Measurements from ENCODE around the gene PYGM.

The PYGM gene

DNA sequence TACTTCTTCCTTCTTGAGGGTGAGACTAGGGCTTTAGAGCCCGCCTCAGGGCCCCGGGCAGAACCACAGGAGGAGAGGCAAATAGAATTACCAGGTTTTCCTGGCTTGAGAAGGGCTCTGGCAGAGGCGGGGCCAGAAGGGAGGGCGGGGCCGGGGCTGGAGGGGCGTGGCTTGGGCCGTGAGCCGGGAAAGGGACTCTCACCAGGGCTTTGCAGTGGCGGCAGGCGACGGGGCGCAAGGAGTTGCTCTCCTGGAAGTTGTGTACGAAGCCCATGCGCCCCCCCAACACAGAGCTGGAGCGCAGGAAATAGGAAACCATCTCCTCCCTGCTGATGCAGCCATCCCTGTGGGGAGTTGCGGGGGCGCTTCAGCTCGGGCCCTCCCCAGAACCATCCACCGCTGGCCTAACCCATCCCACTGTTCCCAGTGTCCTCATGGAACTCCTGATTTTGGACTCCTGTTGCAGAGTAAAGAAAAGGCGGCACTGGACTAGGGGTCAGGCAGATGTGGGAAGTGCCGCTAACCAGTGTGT, 29.9 kb downstream of the PYGM start:
- peak in 1 of 2 donors; percentile 51 for DNase-seq

DNA sequence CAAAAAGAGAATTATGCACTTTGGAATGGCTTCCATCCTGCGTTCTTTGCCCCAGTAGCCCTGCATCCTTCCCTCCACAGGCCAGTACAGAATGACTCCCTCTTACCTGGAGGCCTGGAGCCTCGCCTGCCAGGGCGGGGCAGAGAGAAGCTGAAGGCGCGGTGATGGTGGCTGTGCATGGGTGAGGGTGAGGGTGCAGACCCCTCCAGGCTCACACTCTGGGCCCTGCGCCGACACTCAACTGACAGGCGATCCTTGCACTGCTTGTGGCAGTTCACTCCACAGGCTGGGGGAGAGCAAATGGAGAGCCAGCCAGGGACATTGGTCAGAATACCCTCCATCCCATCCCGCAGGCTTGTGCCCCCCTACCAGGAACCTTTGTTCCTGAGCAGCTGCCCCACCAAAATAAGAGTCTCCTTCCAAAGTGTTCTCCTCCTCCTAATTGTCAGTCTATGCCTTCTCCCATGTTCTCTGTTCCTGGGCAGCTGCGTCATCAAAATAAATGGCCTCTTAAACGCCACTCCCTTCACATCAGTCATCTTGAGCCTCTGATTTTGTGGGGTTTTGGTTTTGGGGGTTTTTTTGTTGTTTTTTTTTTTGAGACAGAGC, 30.9 kb downstream of the PYGM start:
- DNase-seq: no peak

DNA sequence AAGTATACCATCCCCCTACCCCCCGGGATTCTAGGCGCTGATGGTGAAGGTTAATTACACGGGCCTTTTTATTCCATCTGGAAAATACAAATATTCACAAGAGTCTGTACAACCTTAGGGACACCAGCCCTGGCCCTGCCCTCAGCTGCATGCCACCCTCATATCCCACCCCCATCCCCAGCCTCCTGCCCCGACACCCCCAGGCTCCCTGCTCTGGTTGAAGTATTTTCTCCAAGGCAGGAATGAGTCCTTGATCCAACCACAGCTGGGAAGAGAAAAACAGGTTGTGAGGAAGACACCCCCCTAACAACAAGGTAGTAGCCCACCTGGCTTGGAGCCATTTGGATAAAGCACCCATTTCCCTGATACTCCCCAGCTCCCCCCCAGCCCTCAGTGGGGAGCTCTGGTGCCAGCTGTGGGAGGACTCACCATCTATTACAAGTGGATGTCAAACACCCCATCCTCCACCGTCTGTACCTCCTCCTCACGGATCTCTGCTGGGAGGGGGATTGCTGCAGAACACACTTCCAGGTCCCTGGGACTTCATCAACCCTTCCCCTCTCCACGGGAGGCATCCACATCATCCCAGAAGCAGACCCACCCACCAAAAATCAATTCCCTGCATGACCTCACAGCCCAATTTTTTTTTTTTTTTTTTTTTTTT, 32.8 kb downstream of the PYGM start:
- no peak for DNase-seq

DNA sequence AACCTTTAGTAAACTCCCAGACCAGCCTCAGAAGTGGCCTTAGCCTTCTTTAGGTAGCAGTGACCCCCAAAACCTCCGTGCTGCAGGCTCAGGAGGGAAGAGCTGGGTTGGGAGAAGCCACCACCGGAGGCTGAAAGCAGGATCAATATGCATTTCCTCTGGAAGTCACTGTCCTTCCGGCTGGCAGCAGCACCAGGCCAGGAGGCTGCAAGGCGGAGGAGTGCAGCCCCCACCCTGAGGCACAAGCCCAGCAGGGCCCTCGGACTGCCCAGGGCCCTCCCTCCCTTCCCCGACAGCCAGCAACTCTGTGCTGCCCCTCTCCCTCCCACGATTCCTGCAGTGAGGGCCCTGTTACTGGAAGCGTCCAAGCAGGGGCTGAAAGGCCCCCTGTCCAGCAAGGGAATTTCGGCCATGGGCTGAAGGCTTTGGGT, 33.5 kb downstream of the PYGM start:
- DNase-seq: no peak

DNA sequence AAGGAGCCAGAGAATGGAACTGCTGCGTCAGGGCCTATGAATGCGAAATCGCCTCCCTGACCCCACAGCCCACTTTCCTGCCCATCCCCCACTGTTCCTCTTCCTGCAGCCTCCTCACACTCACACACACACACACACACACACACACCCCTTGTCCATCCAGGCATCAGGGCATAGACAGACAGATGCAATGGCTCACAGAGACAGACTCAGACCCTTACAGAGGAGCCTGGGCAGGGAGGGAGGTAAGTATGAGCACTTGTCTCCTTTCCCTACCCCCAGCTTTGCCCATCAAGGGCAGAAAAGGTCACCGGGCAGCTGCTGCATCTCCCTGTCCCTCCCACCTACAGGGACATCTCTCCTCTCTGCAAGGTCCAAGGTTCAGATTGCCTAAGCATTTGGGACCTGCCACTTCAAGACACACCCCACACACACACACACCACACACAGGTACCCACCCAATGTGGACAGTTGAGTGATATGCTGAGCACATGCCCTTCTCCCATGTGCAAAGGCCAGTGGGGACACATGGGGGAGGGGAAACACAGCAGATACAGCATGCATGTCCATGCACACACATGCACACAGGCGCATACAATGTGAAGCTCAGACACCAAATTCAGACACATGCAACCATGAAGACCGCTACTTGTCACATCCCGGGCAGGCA, 34.8 kb downstream of the PYGM start:
- DNase-seq: no peak

DNA sequence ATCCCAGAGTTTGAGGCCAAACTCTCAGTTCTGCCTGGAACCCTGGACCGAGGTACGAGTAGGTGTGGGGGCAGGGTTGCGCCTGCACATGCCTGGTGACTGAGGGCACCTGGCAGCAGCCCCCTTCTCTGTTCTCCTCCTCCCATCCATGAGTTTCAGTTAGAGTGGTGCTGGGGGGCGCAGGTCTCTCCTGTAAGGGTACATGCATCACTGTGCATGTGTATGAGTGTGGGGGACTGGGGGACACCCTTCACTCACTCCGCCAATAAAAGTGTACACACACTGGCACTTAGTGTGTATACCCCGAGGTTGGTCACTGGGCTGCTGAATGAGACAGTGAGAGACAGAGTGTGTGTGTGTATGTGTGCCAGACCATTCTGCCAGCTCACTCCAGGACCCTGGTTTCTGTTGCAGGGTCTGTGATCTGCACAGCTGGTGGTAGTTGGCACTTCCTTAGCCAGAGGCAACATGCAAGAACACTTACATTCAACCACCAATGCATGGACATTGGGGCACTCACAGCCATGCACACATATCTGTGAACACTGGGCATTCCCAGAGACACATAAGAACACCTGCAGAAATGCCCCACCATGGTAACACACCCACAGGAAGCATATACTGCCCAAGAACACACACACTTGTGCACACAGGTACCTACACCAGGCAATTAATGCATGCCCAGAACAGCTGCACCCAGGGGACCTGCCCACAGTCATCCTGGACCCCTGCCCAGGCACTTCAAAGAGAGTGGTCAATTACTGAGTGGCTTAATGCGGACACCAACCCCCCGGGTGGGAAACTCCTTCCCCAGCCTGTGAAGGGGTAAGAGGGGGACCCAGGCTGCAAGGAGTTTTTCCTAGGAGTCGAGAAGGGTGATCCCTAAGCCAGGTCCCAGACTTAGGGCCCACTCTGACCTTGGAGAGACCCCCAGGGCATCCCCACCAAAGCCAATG, 35.6 kb downstream of the PYGM start:
- DNase-seq: no peak

DNA sequence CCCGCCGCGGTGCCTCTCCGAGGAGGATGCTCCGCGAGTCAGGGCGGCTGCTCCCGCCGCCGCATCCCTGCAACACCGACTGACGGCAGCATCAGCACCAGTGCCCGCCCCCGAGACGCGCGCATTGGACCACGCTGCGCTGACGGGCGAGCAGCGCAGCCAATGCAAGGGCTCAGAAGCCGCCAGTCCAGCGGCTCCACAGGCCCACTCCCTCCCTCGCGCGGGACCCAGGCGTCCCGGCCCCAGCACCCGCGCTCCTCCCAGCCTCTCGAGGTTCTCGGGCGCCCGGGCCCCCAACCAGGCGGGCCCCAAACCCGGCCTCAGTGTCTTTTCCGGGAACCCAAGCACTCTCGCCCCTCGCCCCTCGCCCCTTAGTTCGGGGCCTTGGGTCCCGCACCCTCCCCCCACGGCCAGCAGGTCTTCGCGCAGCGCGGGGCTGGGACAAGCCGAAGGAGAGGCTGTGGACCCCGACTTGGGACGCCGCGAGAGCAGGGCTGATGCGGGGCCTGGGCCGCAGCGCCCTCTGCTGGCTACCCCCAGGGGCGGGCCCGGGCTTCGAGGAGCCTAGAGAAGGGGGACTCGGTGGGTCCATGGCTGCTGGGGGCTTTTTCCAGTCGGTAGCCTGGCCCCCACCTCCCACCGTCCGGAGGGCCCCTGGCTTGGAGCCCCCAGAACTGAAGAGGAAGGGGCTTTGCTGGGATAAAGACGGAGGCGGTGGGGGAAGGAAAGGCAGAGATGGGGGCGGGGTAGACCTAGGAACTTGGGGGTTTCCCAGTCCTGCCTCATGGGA, 36.5 kb downstream of the PYGM start, which contains the start of gene NRXN2:
Gene NRXN2 (minus strand): TSS at position 81 of the 790 bp plus-strand sequence. CDS start 9,498 bp downstream, outside the sequence.
- DNase-seq: peak; percentile 87 to 91

DNA sequence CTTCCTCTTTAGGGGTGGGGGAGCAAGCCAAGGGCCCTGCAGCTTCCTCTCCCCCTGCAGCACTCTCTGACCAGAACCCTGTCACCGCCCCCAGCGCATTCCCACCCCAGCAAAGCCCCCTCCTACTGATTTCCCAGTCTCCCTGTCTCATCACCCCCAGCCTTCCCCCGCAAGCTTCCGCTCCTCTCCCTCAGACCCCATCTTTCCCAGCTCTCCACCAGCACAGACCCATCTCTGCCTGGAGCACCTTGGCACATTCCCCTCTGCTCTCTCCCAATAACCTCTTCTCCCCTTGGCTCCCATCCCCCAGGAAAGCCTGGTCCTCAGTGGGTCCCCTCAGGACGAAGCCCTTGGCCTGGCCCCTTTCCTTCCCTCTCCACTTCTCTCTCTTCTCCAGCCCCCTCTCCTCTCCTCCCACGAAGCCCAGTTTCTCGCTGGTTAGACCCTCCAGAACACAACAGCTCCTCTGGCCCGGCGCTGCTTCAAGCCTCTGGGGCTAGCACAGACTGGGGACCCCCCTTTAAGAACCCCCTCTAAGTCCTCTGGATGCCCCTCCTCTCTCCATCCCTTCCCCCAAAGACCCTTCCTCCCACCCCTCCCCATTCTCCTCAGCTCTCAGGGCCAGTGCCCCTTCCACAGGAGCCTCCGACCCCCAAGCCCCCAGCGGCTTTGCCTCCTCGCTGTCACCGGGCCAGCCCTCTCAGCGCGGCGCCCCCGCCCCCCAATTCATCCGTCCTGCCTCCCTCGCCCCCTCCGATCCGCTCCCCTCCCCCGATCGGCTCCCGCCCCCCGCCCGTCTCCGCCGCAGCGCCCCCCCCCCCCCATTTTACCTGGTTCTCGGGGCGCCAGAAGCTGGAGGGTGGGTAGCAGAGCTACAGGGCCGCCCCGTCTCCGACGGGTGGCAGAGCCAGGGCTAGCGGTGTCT, 37.4 kb downstream of the PYGM start:
- no peak for DNase-seq

DNA sequence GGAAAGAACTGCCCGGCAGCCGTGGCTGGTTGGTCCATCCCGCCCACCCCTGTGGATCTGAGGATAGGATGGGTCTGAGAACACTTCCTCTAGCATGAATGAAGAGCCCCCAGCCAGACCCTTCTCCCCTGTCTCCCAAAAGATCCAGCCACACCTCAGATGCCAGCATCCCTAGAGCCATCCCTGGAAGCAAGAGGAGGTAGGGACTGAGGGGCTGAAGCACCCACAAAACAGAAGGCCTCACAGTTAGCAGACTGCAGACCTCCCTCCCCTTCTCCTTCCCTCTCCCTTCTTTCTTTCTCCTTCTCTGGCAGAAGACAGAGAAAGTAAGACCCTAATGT, 38.4 kb downstream of the PYGM start:
- DNase-seq: no peak

DNA sequence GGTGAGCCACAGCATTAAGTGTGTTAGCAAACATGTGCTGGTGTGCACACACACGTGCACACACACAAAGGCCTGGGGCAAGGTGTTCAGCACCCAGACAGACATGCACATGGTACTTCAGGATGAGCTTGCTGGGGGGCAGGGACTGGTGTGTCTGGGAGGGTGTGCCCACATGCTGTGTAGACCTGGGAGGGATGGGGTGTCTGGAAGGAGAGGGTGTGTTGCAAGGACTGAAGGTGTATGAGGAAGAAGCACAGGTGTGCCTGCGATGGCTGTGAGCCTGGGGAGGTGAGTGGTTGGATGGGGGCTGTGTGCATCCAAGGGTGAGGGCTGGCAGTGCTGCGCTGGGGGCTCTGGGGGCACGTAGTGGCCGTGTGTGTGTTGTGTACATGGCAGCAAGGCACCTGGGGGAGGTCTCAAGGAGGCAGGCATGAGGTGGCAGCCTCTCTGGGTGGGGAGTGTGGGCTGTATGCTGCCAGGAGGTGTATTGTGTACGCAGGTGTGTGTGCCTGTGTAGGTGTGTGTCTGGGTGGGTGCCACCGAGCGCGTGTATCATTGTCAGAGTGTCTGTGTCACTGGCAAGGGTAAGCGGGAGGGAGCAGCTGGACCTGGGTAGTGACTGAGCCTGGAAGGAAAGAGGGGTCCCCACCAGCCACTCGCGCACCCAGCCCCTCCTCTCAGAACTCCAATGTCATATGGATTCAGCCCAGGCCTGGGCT, 39.0 kb downstream of the PYGM start:
- no peak for DNase-seq

DNA sequence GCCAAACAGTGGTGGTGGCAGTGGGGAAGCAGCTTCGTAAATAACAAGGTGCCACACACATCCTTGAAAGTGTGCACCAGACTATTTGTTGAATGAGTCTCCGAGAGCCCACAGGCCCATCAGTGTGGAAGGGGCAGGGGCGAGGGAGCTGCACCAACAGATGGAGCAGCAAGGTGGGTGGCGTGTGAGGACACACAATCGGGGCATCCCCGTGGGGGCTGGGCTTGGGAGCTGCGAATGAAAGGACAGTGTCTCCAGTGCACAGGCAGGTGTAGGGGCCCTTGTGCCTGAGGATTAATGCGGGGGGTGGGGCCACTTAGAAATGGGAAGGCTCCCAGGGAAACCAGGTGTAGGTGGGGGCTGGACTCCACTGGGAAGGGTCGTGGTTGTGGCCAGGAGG, 39.6 kb downstream of the PYGM start:
- DNase-seq: no peak

DNA sequence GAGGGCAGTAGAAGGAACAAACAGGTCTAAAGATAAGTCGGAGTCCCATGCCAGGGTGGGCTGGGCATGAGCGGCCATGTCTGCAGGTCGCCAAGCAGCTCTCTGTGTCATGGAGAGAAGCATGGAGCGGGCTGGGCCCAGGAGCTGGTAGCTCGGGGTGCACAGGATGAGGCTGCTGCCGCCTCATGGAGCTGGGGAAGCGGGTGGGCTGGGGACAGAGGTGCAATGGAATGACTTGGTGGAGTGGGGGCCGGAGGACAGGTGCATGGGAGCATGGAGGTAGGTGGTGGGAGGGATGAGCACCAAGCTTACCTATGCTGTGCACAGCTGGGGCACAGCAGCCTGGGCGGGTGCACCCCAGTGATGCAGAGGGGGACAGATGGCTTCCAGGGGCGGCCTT, 40.4 kb downstream of the PYGM start:
- DNase-seq: no peak

DNA sequence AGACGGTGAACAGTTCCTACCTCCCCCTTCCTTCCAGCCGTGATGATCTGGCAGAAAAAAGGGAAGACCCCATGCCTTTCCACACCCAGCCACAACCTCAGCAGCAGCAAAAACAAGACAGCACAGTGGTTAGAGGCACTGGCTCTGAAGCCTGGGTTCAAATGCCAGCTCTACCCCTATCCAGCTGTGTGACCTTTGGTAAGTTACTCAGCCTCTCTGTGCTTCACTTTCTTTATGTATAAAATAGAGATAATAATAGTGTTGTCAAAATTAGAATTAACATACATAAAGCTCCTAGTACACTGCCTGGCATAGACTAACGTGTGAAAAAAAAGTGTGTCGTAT, 41.0 kb downstream of the PYGM start:
- DNase-seq: no peak

DNA sequence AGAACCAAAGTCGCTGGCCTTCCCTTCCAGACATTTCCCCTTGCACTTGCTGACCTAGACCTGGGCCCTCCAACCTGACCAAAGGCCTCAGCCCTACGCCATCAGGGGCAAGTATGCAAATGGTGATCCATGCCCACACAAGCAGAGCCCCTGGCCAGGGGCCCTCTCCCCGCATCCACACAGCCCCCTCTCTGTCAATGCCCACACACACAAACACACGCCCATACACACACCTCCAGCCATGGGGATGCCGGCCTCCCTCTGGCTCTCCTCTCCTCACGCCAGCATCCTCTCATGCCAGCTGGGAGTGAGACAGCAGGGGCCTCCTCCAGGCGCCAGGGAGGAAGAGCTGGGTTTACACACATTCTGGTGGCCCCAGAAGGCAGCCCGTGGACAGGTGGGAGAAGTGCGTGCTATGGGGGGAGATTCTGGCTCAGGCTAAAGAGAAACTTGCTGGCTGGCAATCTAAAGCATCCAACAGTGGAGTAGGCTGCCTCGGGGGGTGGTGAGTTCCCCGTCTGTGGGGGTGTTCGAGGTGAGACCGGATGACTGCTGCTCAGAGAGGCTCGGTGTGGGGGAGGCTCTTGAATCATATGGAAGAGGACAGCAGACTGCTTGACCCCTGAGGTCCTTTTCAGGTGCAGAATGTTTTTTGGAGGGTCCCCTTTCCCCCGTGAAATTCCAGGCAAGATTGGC, 41.5 kb downstream of the PYGM start:
- no peak for DNase-seq

DNA sequence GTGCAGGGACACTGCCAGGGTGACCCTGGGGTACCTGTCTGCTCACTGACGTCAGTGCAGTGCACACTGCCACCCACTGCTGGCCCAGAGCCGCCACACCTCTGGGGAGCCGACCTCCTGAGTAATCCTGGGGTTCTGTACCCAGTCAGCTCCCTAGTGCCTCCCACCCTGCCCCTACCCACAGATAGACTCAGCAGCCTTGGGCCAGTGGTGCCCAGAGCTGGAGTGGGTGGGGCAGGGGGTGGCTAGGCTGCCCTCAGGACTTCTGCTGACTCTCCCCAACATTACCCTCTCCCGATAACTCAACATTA, 42.6 kb downstream of the PYGM start:
- DNase-seq: no peak

DNA sequence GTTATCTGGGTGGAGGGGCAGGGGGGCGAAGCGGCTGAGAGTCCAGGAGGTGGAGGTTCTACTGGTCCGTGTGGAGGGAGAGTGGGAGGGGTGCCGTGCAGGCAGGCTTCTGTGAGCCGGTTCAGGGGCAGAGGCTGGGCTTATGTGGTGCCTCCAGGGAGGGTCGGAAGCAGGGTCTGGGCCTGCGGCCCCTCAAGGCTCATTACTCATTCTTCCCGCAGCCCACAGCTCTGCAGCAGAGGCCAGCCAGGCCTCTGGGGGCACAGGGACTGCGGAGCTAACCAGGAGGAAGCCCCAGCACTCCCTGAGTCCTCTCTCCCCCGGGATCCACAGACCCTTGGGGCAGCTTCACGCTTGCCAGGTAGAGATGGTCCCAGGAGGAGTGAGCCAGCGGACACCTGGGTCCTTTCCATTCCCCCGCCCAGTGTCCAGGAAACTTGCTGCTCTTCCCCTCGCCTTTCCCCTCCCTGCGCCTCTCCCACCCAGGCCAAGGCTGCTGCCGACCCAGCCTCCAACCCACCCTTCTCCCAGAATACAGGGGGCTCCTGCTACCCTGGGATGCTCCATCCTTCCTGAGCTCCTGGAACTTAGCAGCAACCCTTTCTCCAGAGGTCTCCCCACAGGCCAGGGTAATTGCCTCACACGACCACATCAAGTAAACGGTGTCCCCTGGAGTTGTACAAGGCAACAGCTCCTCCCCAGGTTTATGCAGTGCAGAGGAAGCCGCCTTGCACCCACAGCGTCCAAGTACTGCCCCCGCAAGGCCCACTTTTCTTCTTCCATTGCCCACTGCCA, 43.1 kb downstream of the PYGM start:
- no peak for DNase-seq

DNA sequence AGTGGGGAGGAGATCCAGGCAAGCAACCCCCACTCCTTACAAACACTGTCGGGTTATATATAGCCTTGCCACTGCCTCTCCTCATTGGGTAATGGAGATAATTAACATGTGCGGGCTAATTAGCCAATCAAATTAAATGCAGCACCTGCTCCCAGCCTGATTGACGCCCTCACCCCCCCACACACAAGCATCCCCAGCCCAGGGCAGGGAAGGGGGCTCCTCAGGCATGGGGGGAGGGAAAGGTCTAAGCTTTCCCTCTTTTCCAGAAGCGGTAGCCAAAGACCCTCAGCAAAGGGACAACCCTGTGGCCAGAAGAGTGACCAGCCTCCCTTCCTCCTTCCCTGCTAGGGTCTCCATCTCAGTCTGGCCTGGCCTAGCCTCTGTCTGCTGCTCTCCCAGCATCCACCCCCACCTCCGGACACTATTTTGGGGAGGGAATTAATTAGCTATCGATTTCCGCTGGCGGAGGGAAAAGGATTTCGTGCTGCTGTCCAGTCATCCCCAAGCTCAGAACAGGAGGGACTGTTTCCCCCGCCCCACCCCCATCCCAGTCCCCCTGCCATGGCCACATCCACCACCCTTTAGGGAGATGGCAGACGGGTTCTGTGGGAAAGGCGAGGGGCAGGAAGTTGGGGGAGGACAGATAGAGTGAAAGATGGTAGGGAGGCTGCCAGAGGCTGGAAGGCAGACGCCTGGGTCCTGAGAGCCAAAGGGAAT, 43.9 kb downstream of the PYGM start:
- no peak for DNase-seq

DNA sequence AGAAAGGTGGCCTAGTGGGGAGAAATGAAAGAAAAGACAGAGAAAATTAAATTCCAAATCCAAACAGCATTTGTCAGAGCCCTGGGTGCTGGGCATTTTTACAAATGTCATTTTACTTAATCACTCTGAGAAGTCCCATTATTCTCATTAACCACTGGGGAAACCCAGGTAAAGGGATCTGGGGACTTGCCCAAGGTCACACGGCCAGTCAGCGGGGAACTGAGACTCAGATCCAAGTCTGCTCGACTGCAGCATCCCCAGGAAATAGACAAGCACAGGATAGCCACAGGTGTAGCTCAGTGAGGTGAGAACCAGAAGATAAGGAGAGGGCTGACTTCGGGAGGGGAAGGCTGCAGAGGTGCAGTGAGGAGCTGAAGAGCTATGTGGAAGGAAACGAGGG, 44.7 kb downstream of the PYGM start:
- no peak for DNase-seq
